NCI-H2196 (cell line): Measurements from ENCODE around the gene HNRNPH2.

ENCODE experiments used
- DNase-seq: peaks from one replicate; lab custom pipeline; 2025; ENCODE audit not compliant: unreplicated experiment; lab: John Stamatoyannopoulos, UW

The HNRNPH2 gene

DNA sequence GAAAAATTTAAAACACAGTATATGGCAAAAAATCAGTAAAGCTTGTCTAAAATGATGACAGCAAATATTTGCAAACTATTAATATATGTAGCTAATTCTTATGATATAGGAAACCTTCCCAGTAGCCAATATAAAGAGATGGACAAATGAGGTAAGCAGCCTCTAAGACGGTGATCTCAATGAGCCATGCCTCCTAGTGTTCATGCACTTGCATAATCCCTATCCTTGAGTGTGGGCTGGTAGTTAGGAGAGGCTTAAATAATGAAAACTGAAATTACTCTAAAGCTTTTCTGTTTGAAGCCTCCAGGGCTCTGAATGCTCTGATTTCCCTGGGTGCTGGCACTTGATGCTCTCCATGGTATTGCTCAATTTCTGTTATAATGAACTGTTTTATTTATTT lies 52.6 kb downstream of the HNRNPH2 start:
- no peak for DNase-seq

DNA sequence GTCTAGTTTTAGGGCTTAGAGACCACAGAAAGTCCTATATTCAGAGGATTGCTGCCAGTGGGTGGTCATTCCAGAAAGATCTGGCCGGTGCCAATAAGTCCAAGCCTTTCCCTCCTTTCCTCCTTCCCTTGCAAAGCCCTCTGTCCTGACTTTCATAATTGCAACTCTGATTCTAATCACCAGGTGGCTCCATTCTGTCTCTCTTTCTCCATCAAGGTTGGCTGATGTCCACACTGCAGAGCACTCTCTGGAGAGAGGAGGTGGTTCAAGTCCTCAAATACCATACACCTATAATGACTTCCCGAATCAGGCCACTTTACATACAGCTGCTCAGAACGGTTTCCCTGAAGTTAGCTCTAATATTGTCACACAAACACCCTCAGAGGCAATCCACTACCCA lies 54.9 kb downstream of the HNRNPH2 start:
- DNase-seq = peak; percentile 49
